Measurements from ENCODE around the gene EIF3K.

- no peak for TF ChIP-seq POLR2AphosphoS5 (IDR thresholded peaks at IDR 0.05)
- no peak for TF ChIP-seq CTCF (IDR thresholded peaks at IDR 0.05)
- no peak for TF ChIP-seq EP300 (IDR thresholded peaks at IDR 0.05)
Observed at GRCh38 chr19:38587562-38587961, 31.4 kb upstream of the EIF3K start.

Data from esophagus muscularis mucosa (tissue), 4 donors.